ENCODE measurements around the gene SHANK3.

The SHANK3 gene

DNA sequence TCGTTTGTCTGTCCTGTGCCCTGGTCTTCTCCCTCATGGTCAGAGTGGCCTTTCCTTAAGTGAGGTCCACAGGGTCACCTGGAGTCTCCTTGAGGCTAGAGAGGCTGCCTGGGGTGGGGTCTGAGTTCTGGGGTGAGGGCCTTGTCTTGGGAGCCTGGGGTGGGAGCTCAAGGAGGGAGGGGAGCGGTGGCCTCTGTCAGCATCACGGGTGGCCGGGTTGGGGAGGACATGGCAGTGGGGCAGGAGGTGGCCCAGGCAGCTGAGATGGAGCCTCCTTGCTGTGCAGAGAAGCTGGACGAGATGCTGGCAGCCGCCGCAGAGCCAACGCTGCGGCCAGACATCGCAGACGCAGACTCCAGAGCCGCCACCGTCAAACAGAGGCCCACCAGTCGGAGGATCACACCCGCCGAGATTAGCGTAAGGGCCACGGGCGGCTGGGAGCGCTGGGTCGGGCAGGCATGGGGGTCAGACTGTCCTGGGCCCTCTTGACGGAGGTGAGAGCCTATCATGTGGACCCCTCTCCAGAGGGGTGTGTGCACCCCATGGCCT lies 42.1 kb downstream of the SHANK3 start:
- DNase-seq, result no peak

DNA sequence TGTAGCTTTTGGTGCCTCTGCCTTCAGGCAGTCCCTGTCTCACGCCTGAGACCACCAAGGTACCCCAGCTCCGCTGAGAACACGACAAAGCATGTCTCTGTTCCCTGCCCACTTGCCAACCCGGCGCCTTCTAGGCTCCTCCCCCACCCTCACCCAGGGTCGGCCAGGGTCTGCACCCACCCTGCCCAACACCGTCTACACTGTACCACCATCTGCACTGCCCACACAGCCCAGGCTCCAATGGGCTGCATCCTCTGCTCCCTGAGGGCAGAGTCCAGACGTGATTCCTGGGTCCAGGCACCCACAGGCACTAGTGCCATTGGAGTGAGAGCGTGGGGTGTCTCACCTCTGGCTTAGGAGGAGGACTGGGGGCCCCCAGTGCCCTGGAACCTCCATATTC lies 42.6 kb downstream of the SHANK3 start:
- DNase-seq, result no peak

DNA sequence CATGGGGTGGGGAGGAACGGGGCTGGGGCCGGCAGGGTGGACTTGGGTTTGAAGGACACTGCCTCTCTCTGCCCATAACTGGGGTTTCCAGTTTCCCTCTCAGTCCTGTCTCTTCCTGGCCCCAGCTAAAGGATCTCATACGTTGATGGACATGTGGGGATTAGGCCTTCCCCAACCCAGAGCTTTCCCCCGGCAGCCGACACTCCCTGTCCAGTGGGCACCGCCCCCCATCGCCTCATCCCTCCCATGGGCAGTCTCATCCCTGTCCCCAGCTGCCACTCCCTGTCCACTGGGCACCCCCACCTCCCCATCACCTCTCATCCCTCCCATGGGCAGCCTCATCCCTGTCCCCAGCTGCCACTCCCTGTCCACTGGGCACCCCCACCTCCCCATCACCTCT lies 43.2 kb downstream of the SHANK3 start:
- DNase-seq, result no peak

DNA sequence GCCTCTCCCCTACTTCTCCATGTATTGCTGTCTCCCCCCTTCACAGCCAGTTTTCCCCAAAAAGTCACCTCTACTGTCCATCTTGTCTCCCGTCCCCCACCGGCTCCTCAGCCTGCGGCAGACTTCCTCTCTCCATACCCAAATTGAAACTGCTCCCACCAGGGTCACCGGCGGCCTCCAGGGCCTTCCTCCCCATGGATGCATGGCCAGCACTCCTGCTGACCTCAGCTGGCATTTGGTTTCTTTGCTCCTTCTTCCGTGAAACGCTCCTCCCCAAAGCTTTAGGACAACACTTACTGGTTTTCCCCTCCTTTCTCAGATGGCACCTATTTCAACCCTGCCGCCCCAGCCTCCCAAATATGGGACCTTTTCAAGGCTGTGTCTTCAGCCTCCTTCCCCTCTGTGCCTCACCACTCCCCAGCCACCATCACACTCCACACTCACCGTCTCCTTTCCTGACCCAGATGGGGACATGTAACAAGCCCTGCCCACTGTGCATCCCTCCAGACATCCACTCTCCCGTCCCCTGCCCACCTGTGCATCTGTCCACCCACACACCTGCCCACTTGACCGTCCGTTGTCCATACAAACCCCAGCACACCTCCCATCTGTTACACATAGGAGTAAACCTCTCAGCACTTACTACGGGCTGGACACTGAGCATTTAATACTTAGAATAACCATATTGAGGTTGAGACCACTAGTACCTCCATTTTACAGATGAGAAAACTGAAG lies 43.8 kb downstream of the SHANK3 start:
- no peak for DNase-seq

DNA sequence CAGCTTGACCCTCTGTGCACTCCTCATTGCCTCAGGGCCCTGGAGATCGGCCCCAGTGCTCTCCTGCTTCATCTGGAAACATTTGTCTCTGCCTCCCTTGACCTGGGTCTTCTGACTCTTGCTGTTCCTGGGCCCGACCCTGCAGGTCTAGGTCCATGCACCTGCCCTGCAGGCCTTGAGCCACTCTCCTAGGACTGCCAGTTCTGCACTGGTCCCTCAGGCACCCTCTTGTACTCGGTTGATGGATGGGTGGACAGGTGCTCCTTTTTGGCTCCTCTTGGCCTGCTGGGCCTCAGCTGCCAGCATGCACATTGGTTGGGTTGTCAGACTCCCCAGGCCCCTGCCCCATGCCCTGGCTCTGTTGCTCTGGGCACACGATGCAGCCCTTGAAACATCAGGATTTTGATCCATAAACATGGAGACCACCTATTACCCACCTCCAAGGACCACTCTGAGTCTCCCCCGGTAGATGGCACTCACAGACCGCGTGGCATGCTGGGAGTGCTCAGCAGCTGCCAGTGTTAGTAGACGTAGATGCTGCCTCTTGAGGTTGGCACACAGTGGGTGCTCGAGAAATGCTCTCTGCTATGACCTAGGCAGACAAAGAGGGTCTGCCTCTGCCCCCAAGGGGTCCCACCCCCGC lies 45.2 kb downstream of the SHANK3 start:
- DNase-seq, result no peak

DNA sequence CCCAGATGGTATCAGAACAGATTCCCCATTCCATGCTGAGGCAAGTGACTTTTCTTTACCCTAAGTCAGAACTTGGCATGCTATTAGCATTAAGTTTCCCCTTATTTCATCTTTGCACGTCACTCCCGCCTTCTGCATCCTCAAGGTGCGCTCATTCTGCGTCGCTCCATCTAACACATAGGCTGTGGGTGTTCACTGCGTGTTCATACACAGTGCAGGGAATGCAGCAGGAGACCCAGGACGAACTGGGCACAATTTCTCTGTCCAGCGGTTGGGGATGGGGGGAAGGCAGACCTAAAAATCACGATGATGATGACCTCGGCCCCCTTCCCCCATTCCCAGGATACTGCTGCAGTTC lies 45.7 kb downstream of the SHANK3 start:
- DNase-seq, result no peak

DNA sequence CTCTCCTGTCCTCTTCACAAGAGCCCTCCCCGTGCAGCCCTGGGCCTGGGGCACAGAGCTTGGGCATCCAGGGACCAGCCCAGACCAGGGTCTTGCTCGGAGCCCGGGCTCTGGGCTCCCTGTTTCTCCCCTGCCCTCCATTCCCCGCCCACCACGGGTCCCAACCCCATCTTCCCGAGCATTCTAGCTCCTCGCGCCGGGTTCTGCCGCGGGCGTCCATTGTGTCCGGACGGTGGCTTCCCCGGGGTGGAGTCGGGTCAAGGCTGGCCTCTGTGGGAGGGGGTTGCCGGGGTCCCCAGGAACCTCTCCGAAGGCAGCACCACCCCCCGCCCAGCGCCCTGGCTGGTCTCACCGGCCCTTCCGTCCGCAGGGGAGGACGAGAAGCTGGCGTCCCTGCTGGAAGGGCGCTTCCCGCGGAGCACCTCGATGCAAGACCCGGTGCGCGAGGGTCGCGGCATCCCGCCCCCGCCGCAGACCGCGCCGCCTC lies 47.2 kb downstream of the SHANK3 start:
- no peak for DNase-seq

DNA sequence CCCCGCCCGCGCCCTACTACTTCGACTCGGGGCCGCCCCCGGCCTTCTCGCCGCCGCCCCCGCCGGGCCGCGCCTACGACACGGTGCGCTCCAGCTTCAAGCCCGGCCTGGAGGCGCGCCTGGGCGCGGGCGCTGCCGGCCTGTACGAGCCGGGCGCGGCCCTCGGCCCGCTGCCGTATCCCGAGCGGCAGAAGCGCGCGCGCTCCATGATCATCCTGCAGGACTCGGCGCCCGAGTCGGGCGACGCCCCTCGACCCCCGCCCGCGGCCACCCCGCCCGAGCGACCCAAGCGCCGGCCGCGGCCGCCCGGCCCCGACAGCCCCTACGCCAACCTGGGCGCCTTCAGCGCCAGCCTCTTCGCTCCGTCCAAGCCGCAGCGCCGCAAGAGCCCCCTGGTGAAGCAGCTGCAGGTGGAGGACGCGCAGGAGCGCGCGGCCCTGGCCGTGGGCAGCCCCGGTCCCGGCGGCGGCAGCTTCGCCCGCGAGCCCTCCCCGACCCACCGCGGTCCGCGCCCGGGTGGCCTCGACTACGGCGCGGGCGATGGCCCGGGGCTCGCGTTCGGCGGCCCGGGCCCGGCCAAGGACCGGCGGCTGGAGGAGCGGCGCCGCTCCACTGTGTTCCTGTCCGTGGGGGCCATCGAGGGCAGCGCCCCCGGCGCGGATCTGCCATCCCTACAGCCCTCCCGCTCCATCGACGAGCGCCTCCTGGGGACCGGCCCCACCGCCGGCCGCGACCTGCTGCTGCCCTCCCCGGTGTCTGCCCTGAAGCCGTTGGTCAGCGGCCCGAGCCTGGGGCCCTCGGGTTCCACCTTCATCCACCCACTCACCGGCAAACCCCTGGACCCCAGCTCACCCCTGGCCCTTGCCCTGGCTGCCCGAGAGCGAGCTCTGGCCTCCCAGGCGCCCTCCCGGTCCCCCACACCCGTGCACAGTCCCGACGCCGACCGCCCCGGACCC lies 48.0 kb downstream of the SHANK3 start:
- no peak for DNase-seq

DNA sequence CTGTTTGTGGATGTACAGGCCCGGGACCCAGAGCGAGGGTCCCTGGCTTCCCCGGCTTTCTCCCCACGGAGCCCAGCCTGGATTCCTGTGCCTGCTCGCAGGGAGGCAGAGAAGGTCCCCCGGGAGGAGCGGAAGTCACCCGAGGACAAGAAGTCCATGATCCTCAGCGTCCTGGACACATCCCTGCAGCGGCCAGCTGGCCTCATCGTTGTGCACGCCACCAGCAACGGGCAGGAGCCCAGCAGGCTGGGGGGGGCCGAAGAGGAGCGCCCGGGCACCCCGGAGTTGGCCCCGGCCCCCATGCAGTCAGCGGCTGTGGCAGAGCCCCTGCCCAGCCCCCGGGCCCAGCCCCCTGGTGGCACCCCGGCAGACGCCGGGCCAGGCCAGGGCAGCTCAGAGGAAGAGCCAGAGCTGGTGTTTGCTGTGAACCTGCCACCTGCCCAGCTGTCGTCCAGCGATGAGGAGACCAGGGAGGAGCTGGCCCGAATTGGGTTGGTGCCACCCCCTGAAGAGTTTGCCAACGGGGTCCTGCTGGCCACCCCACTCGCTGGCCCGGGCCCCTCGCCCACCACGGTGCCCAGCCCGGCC lies 48.7 kb downstream of the SHANK3 start:
- no peak for DNase-seq

DNA sequence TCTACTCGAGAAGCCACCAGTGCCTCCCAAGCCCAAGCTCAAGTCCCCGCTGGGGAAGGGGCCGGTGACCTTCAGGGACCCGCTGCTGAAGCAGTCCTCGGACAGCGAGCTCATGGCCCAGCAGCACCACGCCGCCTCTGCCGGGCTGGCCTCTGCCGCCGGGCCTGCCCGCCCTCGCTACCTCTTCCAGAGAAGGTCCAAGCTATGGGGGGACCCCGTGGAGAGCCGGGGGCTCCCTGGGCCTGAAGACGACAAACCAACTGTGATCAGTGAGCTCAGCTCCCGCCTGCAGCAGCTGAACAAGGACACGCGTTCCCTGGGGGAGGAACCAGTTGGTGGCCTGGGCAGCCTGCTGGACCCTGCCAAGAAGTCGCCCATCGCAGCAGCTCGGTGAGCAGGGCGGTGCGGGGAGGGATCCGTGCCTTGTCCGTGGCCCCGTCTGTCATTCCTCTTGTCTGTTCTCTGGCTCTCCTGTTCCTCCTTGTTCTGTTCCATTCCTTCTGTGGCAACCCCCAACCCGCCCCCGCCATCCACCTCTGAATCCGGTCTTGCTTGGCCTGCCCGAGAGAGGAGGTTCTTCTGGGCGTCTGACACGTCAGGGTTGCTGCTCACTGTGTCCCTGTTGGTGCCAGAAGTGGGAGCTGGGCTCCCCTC lies 49.6 kb downstream of the SHANK3 start:
- no peak for DNase-seq
